Skin epidermis (tissue), 12 donors: ENCODE results near the gene TRIM59.

Source experiments
- H3K27ac ChIP-seq, 21 experiments: fragments of 200-600 bp; sonication (generic) in 11 of 21; one replicate each; pipeline ENCODE4 v1.5.0; 2020; ENCODE audit warnings: mild to moderate bottlenecking in 3 of 21, inconsistent platforms in 2 of 21, moderate library complexity in 2 of 21
- H3K4me3 ChIP-seq, 7 experiments: fragments of 200-600 bp; sonication (generic) in 2 of 7; one replicate each; pipeline ENCODE4 v1.5.0; 2020; ENCODE audit warnings: inconsistent platforms in 2 of 7, mild to moderate bottlenecking in 2 of 7, moderate library complexity in 1 of 7

Gene TRIM59

DNA sequence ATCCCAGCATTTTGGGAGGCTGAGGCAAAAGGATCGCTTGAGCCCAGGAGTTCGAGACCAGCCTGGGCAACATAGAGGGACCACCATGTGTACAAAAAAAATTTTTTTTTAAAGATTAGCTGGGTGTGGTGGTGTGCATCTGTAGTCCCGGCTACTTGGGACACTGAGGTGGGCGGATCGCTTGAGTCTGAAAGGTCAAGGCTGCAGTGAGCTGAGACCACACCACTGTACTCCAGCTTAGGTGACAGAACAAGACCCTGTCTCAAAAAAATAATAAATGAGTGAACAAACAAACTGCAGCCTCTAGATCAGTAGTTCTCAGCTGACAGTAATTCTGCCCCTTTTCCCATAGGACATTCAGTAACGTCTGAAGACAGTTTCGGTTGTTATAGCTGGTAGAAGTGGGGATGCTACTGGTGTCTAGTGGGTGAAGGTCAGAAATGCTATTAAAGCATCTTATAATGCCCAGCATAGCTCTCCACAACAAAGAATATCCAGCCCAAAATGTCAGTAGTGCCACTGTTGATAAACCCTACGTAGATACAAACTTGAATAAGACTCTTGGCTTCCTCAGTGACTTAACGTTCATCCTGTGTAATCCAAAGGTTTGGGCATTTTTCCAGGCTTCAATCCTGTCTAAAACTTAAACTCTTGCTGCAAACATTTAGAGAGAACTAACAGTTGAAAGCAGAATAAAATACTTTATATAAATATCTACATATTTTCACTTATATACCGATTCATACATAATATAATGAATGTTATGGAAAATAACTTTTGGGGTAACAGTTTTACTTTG, 39.6 kb downstream of the TRIM59 start:
- Histone ChIP-seq H3K27ac (no peak overlapping the region), H3K4me3 (no peak overlapping the region)

DNA sequence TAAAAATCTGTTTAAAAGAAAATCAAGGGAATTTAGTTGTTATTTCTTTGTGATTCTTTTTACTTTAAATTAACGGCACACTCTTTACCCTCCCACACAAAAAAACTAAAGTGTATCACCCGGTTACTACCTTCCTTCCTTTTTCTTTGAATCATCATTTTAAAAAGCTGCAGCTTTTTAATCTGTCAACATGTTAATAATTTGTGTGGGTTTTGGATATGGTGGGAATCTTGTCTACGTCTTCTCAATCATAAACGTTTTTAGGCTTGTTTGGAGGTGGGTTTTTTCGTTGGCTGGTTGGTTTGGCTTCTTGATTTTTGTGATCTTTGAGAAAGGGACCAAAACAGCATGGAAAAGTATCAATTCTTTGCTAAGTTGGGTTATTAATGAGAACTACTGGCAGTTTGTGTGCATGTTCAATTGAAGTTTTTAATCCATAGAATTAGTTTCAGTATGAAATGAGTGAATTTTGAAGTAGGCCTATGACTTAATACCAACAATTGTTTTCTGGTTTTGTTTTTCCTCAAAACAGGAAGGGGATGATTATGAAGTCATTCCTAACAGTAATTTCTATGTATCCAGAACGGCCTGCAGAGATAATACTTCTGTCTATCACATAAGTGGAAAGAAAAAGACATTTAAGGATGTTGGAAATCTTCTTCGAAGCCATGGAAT, 45.7 kb downstream of the TRIM59 start:
- Histone ChIP-seq H3K27ac (peak overlapping the region in 13 of 21 experiments; percentile 6 to 91 (median 71)), H3K4me3 (peak overlapping the region in 2 of 7 experiments; percentile 2 to 10)

DNA sequence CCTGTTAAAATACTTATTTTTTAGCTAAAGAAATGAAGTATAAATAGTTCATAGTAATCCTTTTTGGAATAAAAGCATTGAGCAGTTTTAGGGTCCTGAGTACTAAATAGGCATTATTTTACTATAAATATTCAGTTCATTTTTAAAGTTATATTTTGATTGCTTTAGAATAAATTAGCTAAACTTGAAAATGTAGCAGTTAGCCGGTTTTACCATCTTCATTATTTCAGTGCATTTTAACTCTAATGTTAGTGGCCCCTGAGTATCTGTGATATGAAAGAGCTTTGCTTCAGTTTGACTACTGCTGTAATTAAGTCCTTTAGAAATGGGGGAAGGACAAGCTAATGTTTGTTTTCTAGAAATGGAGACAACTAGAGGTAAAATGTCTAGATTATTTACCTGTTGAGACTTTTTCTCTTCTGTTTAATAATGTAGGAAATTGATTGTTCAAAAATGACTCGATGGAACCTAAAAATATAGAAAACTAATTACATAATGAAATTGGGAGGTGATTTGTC, 46.5 kb downstream of the TRIM59 start:
- peak overlapping the region in 5 of 7 experiments; percentile 74 to 91 (median 81) for H3K4me3 ChIP-seq

DNA sequence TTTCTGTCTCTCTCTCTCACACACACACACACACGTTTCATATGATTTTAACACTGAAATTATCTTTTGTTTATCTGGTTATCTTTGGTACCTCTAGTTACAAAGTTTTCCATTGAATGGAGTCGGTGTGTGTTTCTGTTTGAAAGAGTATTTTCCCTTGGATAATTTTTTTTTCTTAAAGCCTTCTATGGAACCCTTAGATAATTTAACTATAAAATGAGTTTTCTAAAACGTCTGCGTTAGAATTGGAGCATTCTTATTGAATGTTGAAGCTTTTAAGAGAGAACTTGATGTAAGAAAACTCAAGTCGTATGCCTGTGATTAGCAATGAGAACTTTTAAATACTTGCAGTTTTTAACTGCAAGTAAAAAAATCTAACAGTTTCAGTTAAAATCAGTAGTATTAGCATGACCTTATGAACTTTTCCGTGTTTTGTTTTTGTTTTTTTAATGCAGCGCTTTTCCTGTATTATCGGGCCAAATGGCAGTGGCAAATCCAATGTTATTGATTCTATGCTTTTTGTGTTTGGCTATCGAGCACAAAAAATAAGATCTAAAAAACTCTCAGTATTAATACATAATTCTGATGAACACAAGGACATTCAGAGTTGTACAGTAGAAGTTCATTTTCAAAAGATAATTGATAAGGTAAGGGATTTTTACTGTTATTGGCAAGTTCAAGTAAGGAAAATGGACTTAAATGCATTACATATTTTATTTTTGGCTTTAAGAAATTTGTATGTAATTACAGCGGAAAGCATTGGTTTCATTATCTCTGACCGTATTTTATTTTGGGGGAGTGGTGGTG, 47.2 kb downstream of the TRIM59 start:
- Histone ChIP-seq H3K27ac (peak overlapping the region in 17 of 21 experiments; percentile 7 to 91 (median 70)), H3K4me3 (peak overlapping the region; percentile 50 to 91 (median 79))

More for the DNA sequence above, 46.5 kb downstream of the TRIM59 start:
- peak overlapping the region in 16 of 21 experiments; percentile 7 to 91 (median 57) for H3K27ac ChIP-seq

DNA sequence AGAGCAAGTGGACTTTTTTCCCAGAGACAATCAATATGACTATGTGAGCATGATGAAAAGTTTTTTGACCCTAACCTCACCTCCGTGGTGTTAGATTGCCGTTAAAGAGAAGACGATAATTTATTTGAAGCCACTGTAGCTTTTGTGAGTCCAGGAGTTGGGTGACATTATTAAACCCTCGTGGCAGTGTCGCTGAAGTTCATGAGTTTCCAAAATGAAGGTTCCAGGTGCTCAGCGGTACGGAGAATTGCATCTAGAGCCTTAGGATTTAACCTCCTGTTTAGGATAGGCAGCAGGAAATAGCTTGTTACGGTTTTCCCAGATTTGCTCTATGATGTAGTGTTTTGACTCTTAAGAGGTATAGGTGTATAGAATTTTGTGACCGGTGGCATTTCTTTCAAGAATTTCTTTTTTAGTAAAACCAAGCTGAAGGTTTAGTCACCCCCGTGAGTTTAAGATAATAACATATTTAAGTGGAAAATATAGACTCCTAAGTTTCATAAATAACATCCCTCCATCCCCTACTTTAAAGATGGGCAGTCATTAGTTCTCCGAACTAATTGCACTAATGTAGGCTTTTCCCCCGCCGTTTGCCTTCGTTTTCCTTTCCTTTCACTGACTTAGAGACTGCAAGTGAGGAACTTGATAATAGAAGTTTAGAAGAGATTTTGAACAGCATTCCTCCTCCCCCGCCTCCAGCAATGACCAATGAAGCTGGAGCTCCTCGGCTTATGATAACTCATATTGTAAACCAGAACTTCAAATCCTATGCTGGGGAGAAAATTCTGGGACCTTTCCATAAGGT, 48.1 kb downstream of the TRIM59 start:
- Histone ChIP-seq H3K27ac (peak overlapping the region in 18 of 21 experiments; percentile 34 to 91 (median 83)), H3K4me3 (peak overlapping the region; percentile 50 to 91 (median 79))

DNA sequence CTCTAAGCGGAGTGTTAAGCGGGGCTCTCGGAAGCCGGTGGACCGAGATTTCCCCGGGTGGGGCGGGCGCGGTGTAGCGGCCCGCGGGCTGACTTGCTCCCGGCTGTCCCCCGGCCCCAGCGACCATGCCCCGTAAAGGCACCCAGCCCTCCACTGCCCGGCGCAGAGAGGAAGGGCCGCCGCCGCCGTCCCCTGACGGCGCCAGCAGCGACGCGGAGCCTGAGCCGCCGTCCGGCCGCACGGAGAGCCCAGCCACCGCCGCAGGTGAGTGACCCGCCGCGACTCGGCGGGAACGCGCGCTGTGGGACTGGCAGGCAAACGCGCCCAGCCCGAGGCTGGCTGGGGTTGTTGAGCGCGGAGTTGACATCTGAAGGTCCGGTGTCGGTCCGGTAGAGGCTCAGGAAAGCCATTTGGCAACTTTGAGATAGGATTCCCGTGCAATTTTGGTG, 48.9 kb downstream of the TRIM59 start:
- peak overlapping the region in 20 of 21 experiments; percentile 70 to 91 (median 84) for H3K27ac ChIP-seq

DNA sequence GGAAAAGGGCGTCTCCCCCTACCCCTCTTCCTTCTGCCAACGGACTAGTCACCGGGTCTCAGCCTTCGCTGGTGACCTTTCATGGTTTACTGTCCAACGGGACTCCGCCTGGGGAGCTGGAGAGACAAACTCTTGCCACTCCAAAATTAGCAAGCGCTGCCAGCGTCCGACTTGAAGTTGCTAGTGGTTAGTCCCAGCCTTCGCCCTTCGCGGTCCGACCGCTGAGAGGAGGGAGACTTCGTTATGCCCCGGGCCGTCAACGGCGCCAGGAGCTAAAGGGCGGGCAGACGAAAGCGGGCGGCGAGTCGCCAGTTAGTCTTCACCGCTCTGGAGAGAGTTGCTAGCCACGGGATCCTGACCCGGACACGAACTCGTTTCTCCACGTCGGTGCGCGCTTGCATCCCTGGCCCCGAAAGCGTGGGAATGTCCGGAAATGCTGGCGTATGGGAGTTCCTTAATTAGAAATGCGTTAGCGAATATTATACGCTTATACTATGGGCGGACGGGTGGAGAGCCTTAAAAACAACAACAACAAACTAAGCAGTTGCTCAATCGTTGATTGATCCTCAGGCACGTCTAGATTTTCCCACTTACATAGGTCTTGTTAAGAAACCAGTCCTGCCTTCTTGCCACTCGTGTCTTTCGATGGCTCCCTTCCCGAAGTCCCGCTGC, 49.4 kb downstream of the TRIM59 start:
- H3K27ac ChIP-seq = peak overlapping the region; percentile 47 to 91 (median 84)
- peak overlapping the region; percentile 50 to 91 (median 79) for H3K4me3 ChIP-seq

More for the DNA sequence above, 48.9 kb downstream of the TRIM59 start:
- H3K4me3 ChIP-seq = peak overlapping the region; percentile 50 to 91 (median 79)

DNA sequence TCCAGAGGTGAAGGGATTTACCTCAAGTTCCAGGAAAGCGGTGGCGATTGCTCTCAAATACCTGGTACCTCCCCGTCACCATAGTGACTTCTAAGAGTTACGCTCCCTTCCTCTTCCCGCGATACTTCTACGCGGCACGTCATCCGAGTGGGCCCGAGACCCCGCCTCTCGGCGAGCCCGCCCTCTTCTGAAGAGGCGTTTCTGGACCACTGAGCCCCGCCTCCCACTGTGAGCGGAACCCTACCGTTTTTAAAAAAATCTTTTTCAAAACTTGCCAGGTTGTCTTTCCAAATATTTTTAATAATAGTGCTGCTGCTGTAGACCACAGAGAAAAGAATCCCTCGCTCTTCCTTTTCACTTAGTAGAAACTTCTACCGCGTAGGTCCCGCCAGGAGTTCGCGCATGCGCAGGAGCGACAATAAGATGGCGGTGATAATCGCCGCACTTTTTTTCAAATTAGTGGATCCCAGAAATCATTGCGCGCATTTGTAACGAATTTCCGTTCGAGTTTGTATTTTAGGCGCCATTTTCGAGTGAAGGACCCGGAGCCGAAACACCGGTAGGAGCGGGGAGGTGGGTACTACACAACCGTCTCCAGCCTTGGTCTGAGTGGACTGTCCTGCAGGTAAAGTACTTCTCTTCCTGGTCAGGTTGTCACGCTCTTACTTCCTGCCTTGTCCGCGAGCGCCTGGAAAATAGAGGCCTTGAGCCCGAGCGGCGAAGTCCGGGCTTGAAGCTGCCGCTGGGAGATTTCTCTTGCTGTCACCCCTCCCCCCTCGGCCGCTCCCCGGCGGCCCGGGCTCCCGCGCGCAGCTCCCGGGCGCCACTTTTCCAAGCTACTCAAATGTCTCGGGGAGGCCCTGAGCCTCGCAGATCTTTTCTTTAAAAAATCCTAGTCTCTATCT, 50.2 kb downstream of the TRIM59 start, which contains the start of the genes IFT80 and SMC4:
Gene IFT80 (minus strand): TSS at position 101 of the 905 bp plus-strand sequence. CDS start 14,625 bp downstream, outside the sequence.
Gene SMC4 (plus strand): TSS at position 526 of the 905 bp plus-strand sequence. CDS start 1,177 bp downstream, outside the sequence.
- Histone ChIP-seq H3K4me3 (peak within 1 kb of the TSS; percentile 50 to 91 (median 79)), H3K27ac (peak within 1 kb of the TSS; percentile 47 to 91 (median 84))

DNA sequence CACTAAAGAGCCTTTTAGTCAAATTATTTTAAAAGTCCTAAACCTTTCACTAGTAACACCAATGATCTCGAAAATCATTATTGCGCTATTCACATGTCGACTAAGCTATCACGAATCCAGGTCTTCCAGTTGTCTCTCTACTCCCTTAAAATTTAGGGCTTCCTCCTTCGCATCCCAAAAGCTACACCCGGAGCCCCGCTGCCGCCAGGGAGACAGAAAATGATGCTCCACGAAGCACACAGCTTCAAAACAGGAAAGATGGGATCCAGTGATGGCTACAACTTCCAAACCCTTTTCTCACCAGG, 50.8 kb downstream of the TRIM59 start:
- Histone ChIP-seq H3K27ac (peak overlapping the region in 20 of 21 experiments; percentile 13 to 91 (median 83)), H3K4me3 (peak overlapping the region; percentile 50 to 91 (median 79))

DNA sequence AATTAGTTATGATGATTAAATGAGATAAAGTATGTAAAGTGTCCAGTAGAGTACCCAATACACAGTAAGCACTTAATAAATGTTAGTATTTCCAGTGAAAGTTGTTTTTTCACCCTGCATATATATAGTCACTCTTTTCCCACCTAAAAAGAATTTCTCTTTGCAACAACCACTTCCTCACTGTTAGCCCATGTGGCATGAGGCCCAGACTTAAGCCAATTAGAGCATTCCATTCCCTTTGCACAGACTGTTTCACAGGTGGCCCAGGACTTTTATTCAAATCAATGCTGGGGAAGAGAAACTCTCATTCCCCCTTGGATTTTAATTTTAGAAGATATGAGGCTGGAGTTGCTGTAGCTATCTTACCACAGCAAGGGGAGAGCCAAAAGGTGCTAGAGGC, 54.3 kb downstream of the TRIM59 start:
- Histone ChIP-seq H3K4me3 (no peak overlapping the region), H3K27ac (no peak overlapping the region)

DNA sequence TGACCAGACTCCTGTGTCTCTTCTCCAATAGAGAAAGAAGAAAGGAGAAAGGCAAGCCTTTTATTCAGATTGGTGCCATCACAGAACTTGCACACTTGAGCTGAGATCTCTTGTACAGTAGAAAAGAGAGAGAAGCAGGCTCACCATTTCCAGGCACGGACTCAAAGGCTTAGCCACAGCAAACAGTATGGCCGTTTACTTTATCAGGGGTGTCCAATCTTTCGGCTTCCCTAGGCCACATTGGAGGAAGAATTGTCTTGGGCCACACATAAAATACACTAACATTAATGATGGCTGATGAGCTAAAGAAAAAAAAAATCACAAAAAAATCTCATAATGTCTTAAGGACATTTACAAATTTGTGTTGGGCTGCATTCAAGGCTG, 55.6 kb downstream of the TRIM59 start:
- H3K27ac ChIP-seq = peak overlapping the region in 1 of 21 experiments; percentile 1
- no peak overlapping the region for H3K4me3 ChIP-seq

DNA sequence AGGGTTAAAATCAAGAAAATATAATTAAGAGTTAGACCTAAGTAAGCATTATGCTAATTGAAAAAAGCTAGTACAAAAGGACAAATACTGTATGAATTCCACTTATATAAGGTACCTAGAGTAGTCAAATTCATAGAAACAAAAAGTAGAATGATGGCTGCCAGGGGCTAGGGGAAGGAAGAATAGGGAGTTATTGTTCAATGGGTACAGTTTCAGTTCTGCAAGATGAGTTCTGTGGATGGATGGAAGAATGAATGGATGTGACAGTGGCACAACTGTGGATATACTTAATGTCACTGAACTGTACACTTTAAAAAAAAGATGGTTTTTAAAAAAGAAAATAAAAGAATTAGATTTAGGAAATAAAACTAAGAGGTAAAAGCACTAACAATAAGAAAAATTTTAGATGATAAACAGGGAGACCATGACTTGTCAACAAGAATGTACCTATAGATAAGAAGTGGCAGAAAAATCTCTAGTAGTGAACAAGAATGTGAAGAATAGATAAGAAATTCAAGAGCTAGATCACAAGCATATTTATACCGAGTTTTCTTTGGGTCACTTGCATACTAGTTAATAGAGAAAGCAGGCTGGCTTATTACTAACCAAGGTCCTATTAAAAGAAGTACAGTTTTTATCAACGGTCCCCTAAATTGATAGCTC, 56.1 kb downstream of the TRIM59 start:
- Histone ChIP-seq H3K4me3 (no peak overlapping the region), H3K27ac (no peak overlapping the region)

DNA sequence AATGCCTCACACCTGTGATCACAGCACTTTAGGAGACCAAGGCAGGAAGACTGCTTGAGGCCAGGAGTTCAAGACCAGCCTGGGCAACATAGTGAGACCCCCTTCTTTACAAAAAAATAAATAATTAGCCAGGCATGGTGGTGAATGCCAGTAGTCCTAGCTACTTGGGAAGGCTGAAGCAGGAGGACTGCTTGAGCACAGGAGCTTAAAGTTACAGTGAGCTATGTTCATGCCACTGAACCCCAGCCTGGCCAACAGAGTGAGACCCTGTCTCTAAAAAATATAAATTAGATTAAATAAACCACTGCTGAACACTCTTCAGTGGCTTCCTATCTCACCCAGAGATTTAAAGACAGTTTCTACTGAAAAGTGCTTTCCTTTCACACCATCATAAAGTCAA, 56.8 kb downstream of the TRIM59 start:
- H3K4me3 ChIP-seq = no peak overlapping the region
- H3K27ac ChIP-seq = no peak overlapping the region

DNA sequence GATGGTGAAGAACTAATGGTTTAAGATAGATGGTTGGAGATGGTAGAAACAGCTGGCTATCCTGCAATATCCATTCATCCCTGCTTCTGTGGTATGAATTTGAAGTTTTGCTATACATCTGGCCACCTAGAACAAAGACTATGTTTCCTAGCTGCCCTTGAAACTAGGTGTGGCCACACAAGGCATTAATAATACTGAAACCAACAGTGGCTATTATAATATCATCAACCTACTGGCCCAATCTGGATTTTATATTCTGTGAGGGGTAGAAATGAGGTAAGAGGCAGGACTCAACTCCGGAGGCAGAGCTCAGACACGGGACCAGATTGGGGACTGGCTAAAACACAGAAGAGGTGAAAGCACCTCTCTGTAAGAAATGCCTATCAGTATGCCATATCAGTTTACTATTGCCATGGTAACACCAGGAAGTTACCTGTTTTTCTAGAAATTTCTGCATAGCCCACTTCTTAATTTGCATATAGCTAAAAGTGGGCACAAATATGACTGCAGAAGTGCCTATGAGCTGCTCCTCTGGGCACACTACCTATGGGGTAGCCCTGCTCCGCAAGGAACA, 58.9 kb downstream of the TRIM59 start:
- Histone ChIP-seq H3K4me3 (no peak overlapping the region), H3K27ac (no peak overlapping the region)
